Measurements from ENCODE around the gene PFDN6. TPM values are rescaled to one million over a fixed set of nuclear protein-coding genes. Genes with fewer than 3 reads are reported as not detected.
A peak's percentile ranks its signal among the peaks of the same experiment; 100 is the strongest.
"Not testable (repeated sequence)": the region's sequence is repeated elsewhere in the genome, so short reads cannot be mapped to it uniquely, and the experiment has no call there.

PFDN6 gene
- total RNA-seq, 3 donors from 2014 or later = 153 to 157 (median 153) TPM

- DNase-seq (no peak), ATAC-seq (no peak)
- H3K9me3 Mint-ChIP-seq = no peaks in the 10 kb centered on the region
- peaks cover 32% of the 10 kb centered on the region for H3K36me3 Mint-ChIP-seq (ENCODE audit: insufficient read depth)
- no peaks in the 10 kb centered on the region for H3K27me3 Mint-ChIP-seq (ENCODE audit: low read depth)
- H3K4me3 Mint-ChIP-seq = no peak overlapping the region
- H3K4me1 Mint-ChIP-seq (ENCODE audit: low read depth) = peaks cover 42% of the 10 kb centered on the region
Measured at GRCh38 chr6:33279257-33279695, 10.1 kb upstream of the PFDN6 start.

GRCh38 chr6:33279971-33280511 lies 9.4 kb upstream of the PFDN6 start:
- H3K4me1 Mint-ChIP-seq (ENCODE audit: low read depth) = peaks cover 34% of the 10 kb centered on the region
- no peaks in the 10 kb centered on the region for H3K9me3 Mint-ChIP-seq
- no peak for DNase-seq
- H3K27me3 Mint-ChIP-seq (ENCODE audit: low read depth) = no peaks in the 10 kb centered on the region
- H3K36me3 Mint-ChIP-seq (ENCODE audit: insufficient read depth) = peaks cover 26% of the 10 kb centered on the region
- no peak overlapping the region for H3K4me3 Mint-ChIP-seq
- no peak for ATAC-seq

GRCh38 chr6:33280539-33280938 lies 8.9 kb upstream of the PFDN6 start:
- Mint-ChIP-seq H3K4me3 (no peak overlapping the region), H3K27me3 (ENCODE audit: low read depth) (no peaks in the 10 kb centered on the region), H3K4me1 (ENCODE audit: low read depth) (peaks cover 29% of the 10 kb centered on the region), H3K36me3 (ENCODE audit: insufficient read depth) (peaks cover 21% of the 10 kb centered on the region), H3K9me3 (no peaks in the 10 kb centered on the region)
- ATAC-seq (no peak), DNase-seq (no peak)

GRCh38 chr6:33285214-33285613 lies 4.2 kb upstream of the PFDN6 start:
- not testable (repeated sequence) for DNase-seq; H3K9me3 Mint-ChIP-seq; H3K4me3 Mint-ChIP-seq; H3K27me3 Mint-ChIP-seq (ENCODE audit: low read depth); ATAC-seq
- Mint-ChIP-seq H3K36me3 (ENCODE audit: insufficient read depth) (peaks cover 30% of the 10 kb centered on the region), H3K4me1 (ENCODE audit: low read depth) (peaks cover 30% of the 10 kb centered on the region)

GRCh38 chr6:33286946-33287914 lies 2.2 kb upstream of the PFDN6 start:
- Mint-ChIP-seq H3K4me3 (peak overlapping the region; percentile 98), H3K27me3 (ENCODE audit: low read depth) (no peaks in the 10 kb centered on the region), H3K4me1 (ENCODE audit: low read depth) (peaks cover 38% of the 10 kb centered on the region), H3K9me3 (no peaks in the 10 kb centered on the region), H3K36me3 (ENCODE audit: insufficient read depth) (peaks cover 33% of the 10 kb centered on the region)
- DNase-seq (no peak), ATAC-seq (no peak)

GRCh38 chr6:33288141-33288920 lies 1.1 kb upstream of the PFDN6 start:
- peaks cover 37% of the 10 kb centered on the region for H3K36me3 Mint-ChIP-seq (ENCODE audit: insufficient read depth)
- H3K4me3 Mint-ChIP-seq = peak overlapping the region; percentile 98
- H3K4me1 Mint-ChIP-seq (ENCODE audit: low read depth) = peaks cover 38% of the 10 kb centered on the region
- H3K27me3 Mint-ChIP-seq (ENCODE audit: low read depth) = no peaks in the 10 kb centered on the region
- ATAC-seq (no peak), DNase-seq (no peak)
- no peaks in the 10 kb centered on the region for H3K9me3 Mint-ChIP-seq

GRCh38 chr6:33289784-33290315 lies 449 bp downstream of the PFDN6 start:
- Mint-ChIP-seq H3K4me3 (peak overlapping the region; percentile 98), H3K27me3 (ENCODE audit: low read depth) (no peaks in the 10 kb centered on the region), H3K9me3 (no peaks in the 10 kb centered on the region), H3K4me1 (ENCODE audit: low read depth) (peaks cover 40% of the 10 kb centered on the region), H3K36me3 (ENCODE audit: insufficient read depth) (peaks cover 38% of the 10 kb centered on the region)
- DNase-seq (no peak), ATAC-seq (peak; percentile 23 to 24)

- H3K36me3 Mint-ChIP-seq (ENCODE audit: insufficient read depth) = peaks cover 38% of the 10 kb centered on the region
- no peak for DNase-seq
- H3K4me1 Mint-ChIP-seq (ENCODE audit: low read depth) = peaks cover 40% of the 10 kb centered on the region
Measured at GRCh38 chr6:33290459-33290858, 1.1 kb downstream of the PFDN6 start.

GRCh38 chr6:33292996-33293682 lies 3.7 kb downstream of the PFDN6 start:
- ATAC-seq (no peak), DNase-seq (no peak)
- Mint-ChIP-seq H3K27me3 (ENCODE audit: low read depth) (no peaks in the 10 kb centered on the region), H3K9me3 (no peaks in the 10 kb centered on the region), H3K4me1 (ENCODE audit: low read depth) (peaks cover 34% of the 10 kb centered on the region), H3K36me3 (ENCODE audit: insufficient read depth) (peaks cover 24% of the 10 kb centered on the region), H3K4me3 (peak overlapping the region; percentile 35)

More at GRCh38 chr6:33290459-33290858, 1.1 kb downstream of the PFDN6 start:
- Mint-ChIP-seq H3K27me3 (ENCODE audit: low read depth) (no peaks in the 10 kb centered on the region), H3K4me3 (peak overlapping the region; percentile 98), H3K9me3 (no peaks in the 10 kb centered on the region)
- no peak for ATAC-seq

GRCh38 chr6:33294086-33294823 lies 4.9 kb downstream of the PFDN6 start:
- Mint-ChIP-seq H3K4me1 (ENCODE audit: low read depth) (peaks cover 31% of the 10 kb centered on the region), H3K36me3 (ENCODE audit: insufficient read depth) (peaks cover 24% of the 10 kb centered on the region), H3K9me3 (no peaks in the 10 kb centered on the region), H3K27me3 (ENCODE audit: low read depth) (no peaks in the 10 kb centered on the region), H3K4me3 (no peak overlapping the region)
- no peak for DNase-seq
- no peak for ATAC-seq

GRCh38 chr6:33295621-33296369 lies 6.4 kb downstream of the PFDN6 start:
- no peaks in the 10 kb centered on the region for H3K9me3 Mint-ChIP-seq
- ATAC-seq (no peak), DNase-seq (no peak)
- no peaks in the 10 kb centered on the region for H3K27me3 Mint-ChIP-seq (ENCODE audit: low read depth)
- H3K4me1 Mint-ChIP-seq (ENCODE audit: low read depth) = peaks cover 34% of the 10 kb centered on the region
- no peak overlapping the region for H3K4me3 Mint-ChIP-seq
- peaks cover 26% of the 10 kb centered on the region for H3K36me3 Mint-ChIP-seq (ENCODE audit: insufficient read depth)

GRCh38 chr6:33296797-33297405 lies 7.5 kb downstream of the PFDN6 start:
- ATAC-seq (no peak), DNase-seq (no peak)
- Mint-ChIP-seq H3K9me3 (no peaks in the 10 kb centered on the region), H3K4me3 (peak overlapping the region; percentile 94), H3K27me3 (ENCODE audit: low read depth) (no peaks in the 10 kb centered on the region), H3K4me1 (ENCODE audit: low read depth) (peaks cover 33% of the 10 kb centered on the region), H3K36me3 (ENCODE audit: insufficient read depth) (peaks cover 24% of the 10 kb centered on the region)
